Measurements from ENCODE around the gene PPP1R26. TPM values are rescaled to one million over a fixed set of nuclear protein-coding genes. Genes with fewer than 3 reads are reported as not detected.

The PPP1R26 gene
- total and polyA plus RNA-seq, 9 of the 15 experiments (the other 6 are each of a cell fraction or from before 2014, with no cell fraction given): 0.77 to 26.8 (median 9.3) TPM

- TF ChIP-seq CHD4 (IDR thresholded peaks at IDR 0.05; ENCODE audit: insufficient read depth, insufficient replicate concordance, low read depth, low read length, poor library complexity, severe bottlenecking) (no peak), BHLHE40 (IDR thresholded peaks at IDR 0.05; ENCODE audit: low read length) (peak; percentile 43; the same call in 1 of the 2 replicates), SAFB2 (IDR thresholded peaks at IDR 0.05; ENCODE audit: borderline replicate concordance, low read depth, low read length, severe bottlenecking) (no peak), JUND (IDR thresholded peaks at IDR 0.05; ENCODE audit: borderline replicate concordance, low read depth, low read length) (peak; percentile 65), JUND (tag; IDR thresholded peaks at IDR 0.05; ENCODE audit: borderline replicate concordance, low read depth, low read length) (peak; percentile 21; the same call in 1 of the 3 replicates), CHCHD3 (CRISPR knock-in tag; IDR thresholded peaks at IDR 0.05) (no peak), HCFC1 (IDR thresholded peaks at IDR 0.05; ENCODE audit: low read depth, low read length) (0 out of 2 replicates have a peak, but pooled peaks have one; percentile 16), MAX (CRISPR knock-in tag; IDR thresholded peaks at IDR 0.05) (no peak), KDM1A (IDR thresholded peaks at IDR 0.05) (no peak), MAZ (CRISPR knock-in tag; conservative IDR thresholded peaks at IDR 0.05 in 1 of 2, IDR thresholded peaks at IDR 0.05 in 1 of 2) (peak; percentile 48 to 87; a peak in 2 of 4 replicates), CSDE1 (IDR thresholded peaks at IDR 0.05) (no peak), HMG20A (CRISPR knock-in tag; conservative IDR thresholded peaks at IDR 0.05) (no peak), CBX3 (IDR thresholded peaks at IDR 0.05; ENCODE audit: borderline replicate concordance in 1 of 2, low read length in 2 of 2) (0 out of 3 replicates have a peak, but pooled peaks of 1 of the 2 experiments have one; percentile 22), GABPB1 (CRISPR knock-in tag; IDR thresholded peaks at IDR 0.05) (peak; percentile 69)
- TF ChIP-seq, protein P1, sequence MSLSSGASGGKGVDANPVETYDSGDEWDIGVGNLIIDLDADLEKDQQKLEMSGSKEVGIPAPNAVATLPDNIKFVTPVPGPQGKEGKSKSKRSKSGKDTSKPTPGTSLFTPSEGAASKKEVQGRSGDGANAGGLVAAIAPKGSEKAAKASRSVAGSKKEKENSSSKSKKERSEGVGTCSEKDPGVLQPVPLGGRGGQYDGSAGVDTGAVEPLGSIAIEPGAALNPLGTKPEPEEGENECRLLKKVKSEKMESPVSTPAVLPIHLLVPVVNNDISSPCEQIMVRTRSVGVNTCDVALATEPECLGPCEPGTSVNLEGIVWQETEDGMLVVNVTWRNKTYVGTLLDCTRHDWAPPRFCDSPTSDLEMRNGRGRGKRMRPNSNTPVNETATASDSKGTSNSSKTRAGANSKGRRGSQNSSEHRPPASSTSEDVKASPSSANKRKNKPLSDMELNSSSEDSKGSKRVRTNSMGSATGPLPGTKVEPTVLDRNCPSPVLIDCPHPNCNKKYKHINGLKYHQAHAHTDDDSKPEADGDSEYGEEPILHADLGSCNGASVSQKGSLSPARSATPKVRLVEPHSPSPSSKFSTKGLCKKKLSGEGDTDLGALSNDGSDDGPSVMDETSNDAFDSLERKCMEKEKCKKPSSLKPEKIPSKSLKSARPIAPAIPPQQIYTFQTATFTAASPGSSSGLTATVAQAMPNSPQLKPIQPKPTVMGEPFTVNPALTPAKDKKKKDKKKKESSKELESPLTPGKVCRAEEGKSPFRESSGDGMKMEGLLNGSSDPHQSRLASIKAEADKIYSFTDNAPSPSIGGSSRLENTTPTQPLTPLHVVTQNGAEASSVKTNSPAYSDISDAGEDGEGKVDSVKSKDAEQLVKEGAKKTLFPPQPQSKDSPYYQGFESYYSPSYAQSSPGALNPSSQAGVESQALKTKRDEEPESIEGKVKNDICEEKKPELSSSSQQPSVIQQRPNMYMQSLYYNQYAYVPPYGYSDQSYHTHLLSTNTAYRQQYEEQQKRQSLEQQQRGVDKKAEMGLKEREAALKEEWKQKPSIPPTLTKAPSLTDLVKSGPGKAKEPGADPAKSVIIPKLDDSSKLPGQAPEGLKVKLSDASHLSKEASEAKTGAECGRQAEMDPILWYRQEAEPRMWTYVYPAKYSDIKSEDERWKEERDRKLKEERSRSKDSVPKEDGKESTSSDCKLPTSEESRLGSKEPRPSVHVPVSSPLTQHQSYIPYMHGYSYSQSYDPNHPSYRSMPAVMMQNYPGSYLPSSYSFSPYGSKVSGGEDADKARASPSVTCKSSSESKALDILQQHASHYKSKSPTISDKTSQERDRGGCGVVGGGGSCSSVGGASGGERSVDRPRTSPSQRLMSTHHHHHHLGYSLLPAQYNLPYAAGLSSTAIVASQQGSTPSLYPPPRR (CRISPR knock-in tag; IDR thresholded peaks at IDR 0.05; ENCODE audit: borderline replicate concordance): peak; percentile 65; the same call in 1 of the 2 replicates
- TF ChIP-seq, protein P2, sequence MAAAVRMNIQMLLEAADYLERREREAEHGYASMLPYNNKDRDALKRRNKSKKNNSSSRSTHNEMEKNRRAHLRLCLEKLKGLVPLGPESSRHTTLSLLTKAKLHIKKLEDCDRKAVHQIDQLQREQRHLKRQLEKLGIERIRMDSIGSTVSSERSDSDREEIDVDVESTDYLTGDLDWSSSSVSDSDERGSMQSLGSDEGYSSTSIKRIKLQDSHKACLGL (CRISPR knock-in tag; IDR thresholded peaks at IDR 0.05; ENCODE audit: borderline replicate concordance, poor library complexity, severe bottlenecking): no peak
- TF ChIP-seq, protein P3, sequence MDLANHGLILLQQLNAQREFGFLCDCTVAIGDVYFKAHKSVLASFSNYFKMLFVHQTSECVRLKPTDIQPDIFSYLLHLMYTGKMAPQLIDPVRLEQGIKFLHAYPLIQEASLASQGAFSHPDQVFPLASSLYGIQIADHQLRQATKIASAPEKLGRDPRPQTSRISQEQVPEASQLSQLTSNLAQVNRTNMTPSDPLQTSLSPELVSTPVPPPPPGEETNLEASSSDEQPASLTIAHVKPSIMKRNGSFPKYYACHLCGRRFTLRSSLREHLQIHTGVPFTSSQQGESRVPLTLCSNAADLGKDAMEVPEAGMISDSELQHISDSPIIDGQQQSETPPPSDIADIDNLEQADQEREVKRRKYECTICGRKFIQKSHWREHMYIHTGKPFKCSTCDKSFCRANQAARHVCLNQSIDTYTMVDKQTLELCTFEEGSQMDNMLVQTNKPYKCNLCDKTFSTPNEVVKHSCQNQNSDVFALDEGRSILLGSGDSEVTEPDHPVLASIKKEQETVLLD (IDR thresholded peaks at IDR 0.05): no peak
- TF ChIP-seq, protein P4, sequence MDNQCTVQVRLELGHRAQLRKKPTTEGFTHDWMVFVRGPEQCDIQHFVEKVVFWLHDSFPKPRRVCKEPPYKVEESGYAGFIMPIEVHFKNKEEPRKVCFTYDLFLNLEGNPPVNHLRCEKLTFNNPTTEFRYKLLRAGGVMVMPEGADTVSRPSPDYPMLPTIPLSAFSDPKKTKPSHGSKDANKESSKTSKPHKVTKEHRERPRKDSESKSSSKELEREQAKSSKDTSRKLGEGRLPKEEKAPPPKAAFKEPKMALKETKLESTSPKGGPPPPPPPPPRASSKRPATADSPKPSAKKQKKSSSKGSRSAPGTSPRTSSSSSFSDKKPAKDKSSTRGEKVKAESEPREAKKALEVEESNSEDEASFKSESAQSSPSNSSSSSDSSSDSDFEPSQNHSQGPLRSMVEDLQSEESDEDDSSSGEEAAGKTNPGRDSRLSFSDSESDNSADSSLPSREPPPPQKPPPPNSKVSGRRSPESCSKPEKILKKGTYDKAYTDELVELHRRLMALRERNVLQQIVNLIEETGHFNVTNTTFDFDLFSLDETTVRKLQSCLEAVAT (IDR thresholded peaks at IDR 0.05): no peak
Observed at GRCh38 chr9:135506327-135507103, 26.9 kb downstream of the PPP1R26 start (continued).

Data from K562 (cell line).